NCI-H460 (cell line): Measurements from ENCODE around the gene SLC5A12. TPM values are rescaled to one million over a fixed set of nuclear protein-coding genes. Genes with fewer than 3 reads are reported as not detected.
"Not testable (repeated sequence)": the region's sequence is repeated elsewhere in the genome, so short reads cannot be mapped to it uniquely, and the experiment has no call there.

ENCODE experiments used
- DNase-seq: peaks from one replicate; pipeline ENCODE4 v3.0.0-alpha.2; 2016; ENCODE audit warnings: low read depth; ENCODE audit errors: extremely low read depth
- total RNA-seq: library from RNA; depleted of rRNA; stranded (reverse); fragments of >200 nt; shearing (Covaris generic); gene quantifications from 2 replicates; pipeline ENCODE4 v1.2.3, GENCODE V29; 2014; rRNA removed

Gene SLC5A12
- total RNA-seq, 1 experiment from 2014 or later = not detected

GRCh38 chr11:26665036-26665435, 56.8 kb downstream of the SLC5A12 start:
- no peak for DNase-seq

GRCh38 chr11:26662916-26663315, 58.9 kb downstream of the SLC5A12 start:
- no peak for DNase-seq

- DNase-seq = no peak
Observed at GRCh38 chr11:26655287-26655686, 66.6 kb downstream of the SLC5A12 start.

- DNase-seq = no peak
Observed at GRCh38 chr11:26651916-26652315, 69.9 kb downstream of the SLC5A12 start.

- peak; percentile 68 for DNase-seq
Observed at GRCh38 chr11:26649884-26650283, 72.0 kb downstream of the SLC5A12 start.

GRCh38 chr11:26643314-26643713, 78.5 kb downstream of the SLC5A12 start:
- DNase-seq = not testable (repeated sequence)

- no peak for DNase-seq
Observed at GRCh38 chr11:26632691-26633159, 89.1 kb downstream of the SLC5A12 start.

GRCh38 chr11:26626346-26626745, 95.5 kb downstream of the SLC5A12 start:
- no peak for DNase-seq

GRCh38 chr11:26623076-26623659, 98.7 kb downstream of the SLC5A12 start:
- no peak for DNase-seq

- DNase-seq = no peak
Observed at GRCh38 chr11:26622181-26622580, 99.7 kb downstream of the SLC5A12 start.

- DNase-seq = peak; percentile 17
Observed at GRCh38 chr11:26621132-26621531, 100.7 kb downstream of the SLC5A12 start.

GRCh38 chr11:26620282-26621045, 101.4 kb downstream of the SLC5A12 start:
- no peak for DNase-seq

GRCh38 chr11:26618441-26618840, 103.4 kb downstream of the SLC5A12 start:
- no peak for DNase-seq

Other genes starting within 250 kb of the SLC5A12 start
- not detected in 2 replicates for gene MUC15, start 149.8 kb downstream of the SLC5A12 start, total RNA-seq